Testis (tissue), 2 donors: Measurements from ENCODE around the gene MKI67.

Source experiments
- POLR2A ChIP-seq: fragments of 450-650 bp; IDR thresholded peaks from one replicate; pipeline ENCODE4 v1.6.1; 2017; ENCODE audit warnings: antibody characterized with exemption, mild to moderate bottlenecking, moderate library complexity
- TF ChIP-seq, protein P1 (sequence below), 3 experiments: fragments of 450-650 bp in 2 of 3; fragments of 200-600 bp in 1 of 3; sonication (generic) in 1 of 3; IDR thresholded peaks; one replicate each; pipeline ENCODE4 v1.5.1; 2016 to 2019; ENCODE audit warnings: antibody characterized with exemption in 3 of 3, mild to moderate bottlenecking in 2 of 3, moderate library complexity in 1 of 3

GRCh38 chr10:128158021-128158795, 32.0 kb upstream of the MKI67 start:
- TF ChIP-seq, protein P1, sequence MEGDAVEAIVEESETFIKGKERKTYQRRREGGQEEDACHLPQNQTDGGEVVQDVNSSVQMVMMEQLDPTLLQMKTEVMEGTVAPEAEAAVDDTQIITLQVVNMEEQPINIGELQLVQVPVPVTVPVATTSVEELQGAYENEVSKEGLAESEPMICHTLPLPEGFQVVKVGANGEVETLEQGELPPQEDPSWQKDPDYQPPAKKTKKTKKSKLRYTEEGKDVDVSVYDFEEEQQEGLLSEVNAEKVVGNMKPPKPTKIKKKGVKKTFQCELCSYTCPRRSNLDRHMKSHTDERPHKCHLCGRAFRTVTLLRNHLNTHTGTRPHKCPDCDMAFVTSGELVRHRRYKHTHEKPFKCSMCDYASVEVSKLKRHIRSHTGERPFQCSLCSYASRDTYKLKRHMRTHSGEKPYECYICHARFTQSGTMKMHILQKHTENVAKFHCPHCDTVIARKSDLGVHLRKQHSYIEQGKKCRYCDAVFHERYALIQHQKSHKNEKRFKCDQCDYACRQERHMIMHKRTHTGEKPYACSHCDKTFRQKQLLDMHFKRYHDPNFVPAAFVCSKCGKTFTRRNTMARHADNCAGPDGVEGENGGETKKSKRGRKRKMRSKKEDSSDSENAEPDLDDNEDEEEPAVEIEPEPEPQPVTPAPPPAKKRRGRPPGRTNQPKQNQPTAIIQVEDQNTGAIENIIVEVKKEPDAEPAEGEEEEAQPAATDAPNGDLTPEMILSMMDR (IDR thresholded peaks at IDR 0.05): no peak
- TF ChIP-seq POLR2A: no peak
